Stimulated activated CD4-positive, alpha-beta T cell treated with anti-CD3 and anti-CD28 coated beads, Interleukin-2, amount 100 ng/mL, for 48 hours (primary cell): ENCODE data around the gene BLID.

Experiments
- DNase-seq, 2 donors: peaks; one replicate each; pipeline ENCODE4 v3.0.0-alpha.2; 2020

The BLID gene

GRCh38 chr11:122075016-122075415 lies 41.0 kb downstream of the BLID start:
- DNase-seq, result no peak

DNA sequence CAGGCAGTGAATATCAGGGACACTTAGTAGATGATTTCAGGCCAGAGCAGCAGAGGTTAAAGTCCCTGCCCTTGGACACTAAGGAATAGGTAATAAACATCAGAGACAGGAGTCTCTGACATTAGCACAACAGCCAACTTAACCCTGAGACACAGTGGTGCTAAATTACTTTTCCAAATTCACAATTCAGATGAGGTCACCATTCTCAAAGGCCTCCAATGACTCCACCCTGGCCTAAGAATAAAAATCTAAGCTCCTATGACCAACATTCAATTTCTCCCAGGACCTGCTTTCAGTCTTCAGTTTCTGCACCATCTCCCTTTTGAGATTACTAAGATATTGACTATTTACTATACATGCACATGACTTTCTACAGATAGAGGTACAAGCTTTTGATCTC lies 42.0 kb downstream of the BLID start:
- DNase-seq, result no peak

- no peak for DNase-seq
Observed at GRCh38 chr11:122071709-122072202, 44.3 kb downstream of the BLID start.

- DNase-seq, result no peak
Observed at GRCh38 chr11:122069707-122070360, 46.2 kb downstream of the BLID start.

- no peak for DNase-seq
Observed at GRCh38 chr11:122068837-122069236, 47.2 kb downstream of the BLID start.

GRCh38 chr11:122068141-122068540 lies 47.9 kb downstream of the BLID start:
- no peak for DNase-seq
